Stimulated activated CD8-positive, alpha-beta memory T cell treated with anti-CD3 and anti-CD28 coated beads, Interleukin-4, amount 100 ng/mL, for 1 hour (primary cell): Measurements from ENCODE around the gene SETMAR.

Experiments used
- DNase-seq, 2 donors: peaks; one replicate each; pipeline ENCODE4 v3.0.0-alpha.2; 2020; ENCODE audit warnings: low read depth in 2 of 2, low spot score in 1 of 2

Gene SETMAR

DNA sequence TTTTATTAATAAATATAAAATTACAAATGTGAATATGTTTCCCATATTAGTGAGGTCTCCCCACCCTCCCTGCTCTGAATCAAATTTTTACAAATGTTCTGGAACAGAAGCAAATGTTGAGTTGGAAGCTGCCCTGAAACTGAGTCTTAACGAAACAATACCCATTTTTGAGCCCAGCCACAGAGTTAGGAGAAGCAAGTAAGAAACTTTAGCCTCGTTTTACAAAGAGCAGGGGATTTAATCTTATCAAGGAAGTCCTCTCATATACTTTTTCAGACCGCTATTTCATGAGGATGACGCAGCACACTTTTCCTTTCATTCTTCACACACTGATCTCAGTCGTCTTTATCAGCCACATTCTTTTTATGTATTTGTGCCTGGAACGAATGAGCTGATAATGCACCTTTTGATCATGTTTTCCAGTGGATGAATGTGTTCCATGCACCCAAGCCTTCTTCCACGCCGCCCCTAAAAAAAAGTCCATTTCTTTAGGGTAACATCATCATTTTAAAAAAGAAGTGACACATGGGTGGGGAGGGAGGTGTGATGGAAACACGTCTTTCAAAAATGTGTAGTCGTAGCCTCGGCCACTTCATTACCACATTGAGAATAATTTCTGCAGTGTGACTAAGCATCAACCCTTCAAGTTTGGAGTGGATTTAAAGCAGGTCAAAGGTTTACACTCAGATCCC lies 48.1 kb downstream of the SETMAR start:
- no peak for DNase-seq

- no peak for DNase-seq
These were observed 48.7 kb downstream of the SETMAR start for GRCh38 chr3:4351872-4352271.

- no peak for DNase-seq
These were observed 52.4 kb downstream of the SETMAR start for GRCh38 chr3:4355401-4356219.

DNA sequence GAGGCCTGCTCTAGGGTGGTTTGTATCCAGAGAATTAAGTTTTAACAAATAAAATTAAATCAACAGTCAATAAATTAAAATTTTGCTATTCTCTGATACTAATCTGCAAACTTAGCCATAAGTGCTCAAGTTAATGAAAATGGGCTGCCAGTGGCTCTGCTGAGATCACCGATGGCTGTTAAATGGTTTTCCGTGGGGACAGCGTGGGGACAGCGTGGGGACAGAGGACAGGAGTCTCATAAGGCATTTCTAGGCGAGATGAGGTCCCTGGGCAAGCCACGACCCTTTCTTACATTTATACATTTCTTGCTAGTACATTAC lies 53.0 kb downstream of the SETMAR start:
- no peak for DNase-seq

DNA sequence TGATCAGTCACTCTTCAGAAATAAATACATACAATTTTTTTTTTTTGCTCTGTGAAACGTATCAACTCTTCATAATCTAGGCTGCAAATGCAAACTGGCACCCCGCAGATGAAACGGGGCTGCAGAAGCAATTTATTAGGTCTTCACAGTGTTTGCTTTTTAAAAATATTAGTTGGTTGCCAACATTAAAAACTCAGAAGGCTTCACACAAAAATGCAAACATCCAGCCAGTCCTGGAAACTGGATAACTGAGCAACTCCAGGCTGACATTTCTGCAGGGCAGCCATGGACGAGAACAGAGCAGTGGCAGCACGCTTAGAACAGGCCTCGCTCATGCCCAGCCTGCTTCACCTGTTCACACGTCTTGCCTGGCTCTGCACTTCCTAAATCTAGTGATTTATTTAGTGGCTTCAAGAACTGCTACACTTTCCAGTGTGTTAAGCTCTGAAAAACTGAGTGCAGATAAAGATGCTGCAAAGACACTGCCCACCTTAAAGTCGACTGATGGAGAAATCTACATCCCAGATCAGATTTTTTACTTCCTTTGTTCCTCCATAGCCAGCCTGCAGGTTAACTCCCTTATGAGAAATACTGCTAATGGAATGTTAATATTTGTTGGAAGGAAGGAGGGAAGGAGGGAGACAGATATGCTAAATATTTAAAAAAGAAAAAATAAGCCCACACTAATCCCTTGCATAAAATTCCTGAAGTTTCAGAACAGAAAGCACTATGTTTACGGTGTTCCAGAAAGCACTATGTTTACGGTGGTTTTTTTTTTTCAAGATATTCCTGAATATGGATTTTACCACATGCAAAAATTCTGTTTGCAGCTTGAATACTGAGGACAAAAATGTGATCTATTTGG lies 53.6 kb downstream of the SETMAR start:
- DNase-seq: no peak

- no peak for DNase-seq
These were observed 55.1 kb downstream of the SETMAR start for GRCh38 chr3:4358273-4358672.

DNA sequence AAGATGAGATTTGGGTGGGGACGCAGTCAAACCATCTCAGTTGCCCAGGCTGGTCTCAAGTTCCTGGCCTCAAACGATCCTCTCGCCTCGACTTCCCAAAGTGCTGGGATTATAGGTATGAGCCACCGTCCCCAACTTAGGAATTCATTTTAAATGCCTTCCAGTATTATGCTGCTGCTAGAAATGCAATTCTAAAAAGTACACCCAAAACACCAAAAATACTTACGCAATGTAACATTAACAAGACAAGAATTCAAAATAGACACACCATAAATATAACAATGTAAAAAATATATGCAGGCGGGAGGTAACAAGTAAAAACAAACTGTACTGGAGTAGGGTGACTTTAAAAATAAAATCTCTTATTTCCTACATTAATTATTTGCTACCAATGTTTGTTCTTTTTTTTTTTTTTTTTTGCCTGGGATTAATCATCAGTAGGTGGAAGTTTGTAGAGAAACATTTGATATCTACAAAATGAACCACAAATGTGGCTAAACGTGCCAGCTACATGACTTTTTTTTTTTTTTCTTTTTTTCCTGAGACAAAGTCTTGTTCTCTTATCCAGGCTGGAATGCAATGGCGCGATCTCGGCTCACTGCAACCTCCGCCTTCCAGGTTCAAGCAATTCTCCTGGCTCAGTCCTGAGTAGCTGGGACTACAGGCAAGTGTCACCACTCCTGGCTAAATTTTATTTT lies 56.8 kb downstream of the SETMAR start:
- DNase-seq: no peak

DNA sequence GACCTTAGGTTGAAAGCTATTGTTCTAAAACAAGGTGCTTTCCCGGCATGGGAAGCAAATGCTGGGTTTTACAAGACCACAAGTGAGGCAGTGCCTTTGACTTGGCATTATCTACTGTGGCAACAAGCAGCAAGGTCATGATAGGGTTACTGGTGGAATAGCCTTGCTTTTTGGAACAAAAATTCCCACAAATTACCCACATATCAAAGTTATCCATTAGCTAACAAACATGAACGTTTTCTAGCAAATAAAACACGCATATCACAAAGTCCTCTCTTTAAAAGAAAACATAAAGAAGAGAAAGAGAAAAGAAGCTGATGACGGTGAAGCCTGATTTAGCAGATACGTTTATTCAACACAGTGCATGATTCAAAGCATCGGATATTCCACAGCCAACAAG lies 57.6 kb downstream of the SETMAR start:
- DNase-seq: no peak

- DNase-seq: no peak
These were observed 59.4 kb downstream of the SETMAR start for GRCh38 chr3:4362523-4362922.
